Brain microvascular endothelial cell (primary cell): ENCODE results near the gene COA8.
A peak's percentile ranks its signal among the peaks of the same experiment; 100 is the strongest.

ENCODE experiments used
- DNase-seq: peaks from one replicate; pipeline ENCODE4 v3.0.0-alpha.2; 2020
- H3K27ac ChIP-seq: fragments of 250-450 bp; sonication (Bioruptor Pico); 2 replicates; pipeline ENCODE4 v1.5.1; 2020; ENCODE audit warnings: mild to moderate bottlenecking, moderate library complexity
- H3K27me3 ChIP-seq: fragments of 250-450 bp; sonication (Bioruptor Pico); replicated peaks from 2 replicates; pipeline ENCODE4 v1.5.1; 2020; ENCODE audit warnings: mild to moderate bottlenecking
- H3K36me3 ChIP-seq: fragments of 250-450 bp; sonication (Bioruptor Pico); replicated peaks from 2 replicates; pipeline ENCODE4 v1.5.1; 2020; ENCODE audit warnings: mild to moderate bottlenecking
- H3K4me3 ChIP-seq: 2 replicates; pipeline ENCODE4 v1.5.1; 2011; ENCODE audit warnings: low read depth, mild to moderate bottlenecking, control low read depth, low read length, moderate library complexity
- CTCF ChIP-seq: IDR thresholded peaks from 2 replicates; pipeline ENCODE4 v1.5.1; 2011; ENCODE audit warnings: low read depth, mild to moderate bottlenecking, moderate library complexity, low read length, control low read depth, inconsistent platforms; ENCODE audit errors: missing control alignments
- in situ Hi-C: cut with HindIII; loops from 2 replicates; pipeline ENCODE4 v1.10.0; 2017; ENCODE audit warnings: low sequenced_read_pairs, low pct_ligation_motif_present

The COA8 gene

GRCh38 chr14:103548463-103549351 is 14.1 kb upstream of the COA8 start:
- in situ Hi-C loops: no loop called here
- no peak overlapping the region for H3K4me3 ChIP-seq
- no peaks in the 10 kb centered on the region for H3K27me3 ChIP-seq
- no peak for DNase-seq
- no peak overlapping the region for H3K27ac ChIP-seq
- H3K36me3 ChIP-seq: no peaks in the 10 kb centered on the region
- no peak for TF ChIP-seq CTCF

- H3K27me3 ChIP-seq: no peaks in the 10 kb centered on the region
- H3K27ac ChIP-seq: no peak overlapping the region
- no peak for DNase-seq
These were observed 13.1 kb upstream of the COA8 start for GRCh38 chr14:103549361-103550311.

DNA sequence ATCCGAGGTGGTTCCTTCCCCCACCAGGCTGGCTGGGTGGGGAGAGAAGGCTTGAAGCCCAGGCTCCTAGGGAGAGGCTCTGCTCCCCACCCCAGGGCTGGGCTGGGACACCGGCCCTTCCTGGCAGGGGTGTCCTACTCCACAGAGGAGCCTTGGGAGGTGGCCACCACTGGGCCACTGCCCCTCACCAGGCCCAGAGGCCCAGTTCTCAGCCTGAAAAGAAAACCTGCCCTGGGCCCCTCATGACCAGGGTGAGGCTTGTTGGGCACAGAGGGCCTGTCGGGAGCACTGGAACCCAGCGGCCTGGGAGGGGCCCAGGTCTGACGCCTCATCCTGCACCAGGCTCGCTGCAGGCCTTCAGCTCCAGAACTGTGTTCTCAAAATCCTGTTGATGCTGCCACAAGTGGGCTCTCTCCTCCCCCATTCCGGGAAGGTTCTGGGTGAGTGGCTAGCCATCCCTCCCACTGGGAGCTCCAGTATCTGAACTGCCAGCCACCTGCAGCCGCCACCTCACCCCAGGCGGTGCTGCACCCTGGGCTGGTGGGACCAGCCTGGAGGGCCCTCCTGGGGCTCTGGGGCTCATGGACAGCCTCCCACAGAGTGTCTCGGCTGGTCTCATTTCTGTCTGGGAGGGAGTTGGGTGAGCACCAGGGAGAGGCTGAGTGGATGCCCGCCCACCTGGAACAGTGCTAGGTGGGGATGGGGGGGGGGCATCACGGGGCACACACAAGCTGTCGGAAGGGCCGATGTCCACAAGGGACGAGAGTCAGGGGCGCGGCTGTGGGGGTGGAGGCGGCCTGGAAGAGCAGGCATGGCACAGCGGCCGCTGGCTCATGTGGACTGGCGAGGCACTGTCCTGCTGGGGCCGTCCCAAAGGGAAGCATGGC is 12.1 kb upstream of the COA8 start:
- in situ Hi-C loops: no loop called here
- Histone ChIP-seq H3K4me3 (no peak overlapping the region), H3K36me3 (no peaks in the 10 kb centered on the region), H3K27ac (no peak overlapping the region), H3K27me3 (no peaks in the 10 kb centered on the region)
- no peak for TF ChIP-seq CTCF
- no peak for DNase-seq

More at GRCh38 chr14:103549361-103550311, 13.1 kb upstream of the COA8 start:
- in situ Hi-C loops: no loop called here
- no peak overlapping the region for H3K4me3 ChIP-seq
- TF ChIP-seq CTCF: peak; percentile 9
- no peaks in the 10 kb centered on the region for H3K36me3 ChIP-seq

DNA sequence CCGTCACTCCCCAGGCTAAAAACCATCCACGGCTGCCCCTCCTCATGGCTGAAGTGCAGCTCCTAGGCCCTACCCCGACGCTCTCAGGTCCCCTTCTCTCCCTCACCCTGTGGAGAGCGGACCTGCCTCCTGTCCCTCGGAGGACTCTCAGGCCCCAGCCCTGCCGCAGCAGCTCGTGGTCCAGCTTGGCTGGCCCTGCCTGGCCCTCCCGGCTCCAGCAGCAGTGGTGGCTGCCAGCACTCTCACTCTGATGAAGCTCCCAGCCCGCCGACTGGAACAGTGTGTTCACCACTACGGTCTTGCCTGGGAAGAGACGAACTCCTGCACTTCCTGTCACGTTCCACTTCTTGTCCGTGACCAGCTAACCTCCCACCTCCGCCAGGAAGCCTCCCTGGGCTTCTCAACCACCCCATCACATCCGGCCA is 11.4 kb upstream of the COA8 start:
- TF ChIP-seq CTCF: no peak
- DNase-seq: no peak
- in situ Hi-C loops: no loop called here
- H3K36me3 ChIP-seq: no peaks in the 10 kb centered on the region
- no peaks in the 10 kb centered on the region for H3K27me3 ChIP-seq
- H3K4me3 ChIP-seq: no peak overlapping the region
- H3K27ac ChIP-seq: no peak overlapping the region
